ENCODE results near the gene TBC1D1. TPM values are rescaled to one million over a fixed set of nuclear protein-coding genes. Genes with fewer than 3 reads are reported as not detected.
"Not testable (repeated sequence)": the region's sequence is repeated elsewhere in the genome, so short reads cannot be mapped to it uniquely, and the experiment has no call there.

Gene TBC1D1
- total RNA-seq, 3 donors from 2014 or later (not counting 1 experiment from before 2014, with no cell fraction given): 59.2 to 78.6 (median 68.5) TPM

DNA sequence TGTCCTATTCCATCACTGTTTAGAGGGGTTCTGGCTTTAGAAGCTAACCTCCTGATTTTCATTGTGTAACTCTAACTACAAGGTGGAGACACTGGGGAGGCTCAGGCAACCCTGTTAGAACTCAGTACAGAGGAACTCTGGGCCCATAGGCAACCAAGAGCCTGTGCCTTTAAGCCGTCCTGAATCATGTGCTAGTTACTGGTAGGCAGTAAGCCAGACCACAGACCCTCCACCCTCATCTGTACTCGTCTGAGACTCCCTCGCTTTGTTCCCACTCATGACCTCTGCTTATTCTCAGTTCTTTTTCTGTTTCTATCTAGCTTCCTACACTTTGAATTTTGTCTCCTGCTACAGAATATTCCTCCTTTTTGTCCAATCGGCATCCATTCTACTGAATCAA, 31.4 kb downstream of the TBC1D1 start:
- Histone ChIP-seq H3K4me1 (ENCODE audit: control insufficient read depth, insufficient read depth, low read length) (peaks cover 8% of the 10 kb centered on the region), H3K9me3 (ENCODE audit: control insufficient read depth, insufficient read depth, low read length) (no peaks in the 10 kb centered on the region), H3K36me3 (ENCODE audit: control insufficient read depth, insufficient read depth, low read length) (no peaks in the 10 kb centered on the region), H3K27me3 (ENCODE audit: control insufficient read depth, insufficient read depth, low read length) (no peaks in the 10 kb centered on the region), H3K27ac (ENCODE audit: low read length) (no peak overlapping the region), H3K4me3 (ENCODE audit: low read length) (no peak overlapping the region)
- ATAC-seq (no peak), DNase-seq (no peak)
- Mint-ChIP-seq H3K4me1 (peaks cover 28 to 30% of the 10 kb centered on the region in 2 donors), H3K27ac (peak overlapping the region; percentile 7 to 65), H3K27me3 (ENCODE audit: low read depth in 2 of 2) (no peaks in the 10 kb centered on the region), H3K4me3 (no peak overlapping the region), H3K9me3 (no peaks in the 10 kb centered on the region), H3K36me3 (no peaks in the 10 kb centered on the region)
- 49% methylated on average over 4 of the region's 4 CpGs for WGBS (ENCODE audit: insufficient coverage)
- intact Hi-C loops (cut with micrococcal nuclease): no loop called here
- TF ChIP-seq, protein P1, sequence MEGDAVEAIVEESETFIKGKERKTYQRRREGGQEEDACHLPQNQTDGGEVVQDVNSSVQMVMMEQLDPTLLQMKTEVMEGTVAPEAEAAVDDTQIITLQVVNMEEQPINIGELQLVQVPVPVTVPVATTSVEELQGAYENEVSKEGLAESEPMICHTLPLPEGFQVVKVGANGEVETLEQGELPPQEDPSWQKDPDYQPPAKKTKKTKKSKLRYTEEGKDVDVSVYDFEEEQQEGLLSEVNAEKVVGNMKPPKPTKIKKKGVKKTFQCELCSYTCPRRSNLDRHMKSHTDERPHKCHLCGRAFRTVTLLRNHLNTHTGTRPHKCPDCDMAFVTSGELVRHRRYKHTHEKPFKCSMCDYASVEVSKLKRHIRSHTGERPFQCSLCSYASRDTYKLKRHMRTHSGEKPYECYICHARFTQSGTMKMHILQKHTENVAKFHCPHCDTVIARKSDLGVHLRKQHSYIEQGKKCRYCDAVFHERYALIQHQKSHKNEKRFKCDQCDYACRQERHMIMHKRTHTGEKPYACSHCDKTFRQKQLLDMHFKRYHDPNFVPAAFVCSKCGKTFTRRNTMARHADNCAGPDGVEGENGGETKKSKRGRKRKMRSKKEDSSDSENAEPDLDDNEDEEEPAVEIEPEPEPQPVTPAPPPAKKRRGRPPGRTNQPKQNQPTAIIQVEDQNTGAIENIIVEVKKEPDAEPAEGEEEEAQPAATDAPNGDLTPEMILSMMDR (IDR thresholded peaks at IDR 0.05): no peak

DNA sequence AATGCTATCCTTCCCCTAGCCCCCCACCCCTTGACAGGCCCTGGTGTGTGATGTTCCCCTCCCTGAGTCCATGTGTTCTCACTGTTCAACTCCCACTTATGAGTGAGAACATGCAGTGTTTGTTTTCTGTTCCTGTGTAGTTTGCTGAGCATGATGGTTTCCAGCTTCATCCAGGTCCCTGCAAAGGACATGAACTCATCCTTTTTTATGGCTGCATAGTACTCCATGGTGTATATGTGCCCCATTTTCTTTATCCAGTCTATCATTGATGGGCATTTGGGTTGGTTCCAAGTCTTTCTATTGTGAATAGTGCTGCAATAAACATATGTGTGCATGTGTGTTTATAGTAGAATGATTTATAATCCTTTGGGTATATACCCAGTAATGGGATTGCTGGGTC, 32.2 kb downstream of the TBC1D1 start:
- Mint-ChIP-seq H3K27ac (peak overlapping the region; percentile 23 to 65), H3K4me1 (peaks cover 28 to 31% of the 10 kb centered on the region in 2 donors)
- H3K9me3 ChIP-seq (ENCODE audit: control insufficient read depth, insufficient read depth, low read length); H3K36me3 Mint-ChIP-seq; H3K27ac ChIP-seq (ENCODE audit: low read length); DNase-seq; H3K27me3 Mint-ChIP-seq (ENCODE audit: low read depth in 2 of 2); H3K4me1 ChIP-seq (ENCODE audit: control insufficient read depth, insufficient read depth, low read length); H3K4me3 ChIP-seq (ENCODE audit: low read length); H3K36me3 ChIP-seq (ENCODE audit: control insufficient read depth, insufficient read depth, low read length); intact Hi-C loops (cut with micrococcal nuclease); ATAC-seq; H3K27me3 ChIP-seq (ENCODE audit: control insufficient read depth, insufficient read depth, low read length); H3K4me3 Mint-ChIP-seq; H3K9me3 Mint-ChIP-seq: not testable (repeated sequence)

DNA sequence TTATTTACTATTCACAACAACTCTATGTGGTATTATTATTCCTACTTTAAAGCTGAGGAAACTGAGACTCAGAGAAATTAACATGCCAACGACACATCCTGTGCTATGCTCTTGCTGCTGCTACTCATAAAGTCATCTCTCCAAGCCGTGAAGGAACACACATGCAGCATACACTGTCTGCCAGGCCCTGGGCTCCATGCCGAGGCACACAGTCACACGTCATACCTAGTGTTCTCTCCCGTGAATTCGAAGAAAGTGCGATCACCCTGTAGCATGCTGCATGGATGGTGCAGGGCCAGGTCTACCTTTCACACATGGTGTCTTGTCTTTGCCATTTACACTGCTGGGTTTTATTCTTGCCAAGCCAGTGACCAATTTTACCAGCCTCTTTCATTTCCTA, 34.1 kb downstream of the TBC1D1 start:
- H3K27ac Mint-ChIP-seq: no peak overlapping the region
- no peaks in the 10 kb centered on the region for H3K27me3 ChIP-seq (ENCODE audit: control insufficient read depth, insufficient read depth, low read length)
- H3K36me3 Mint-ChIP-seq: no peaks in the 10 kb centered on the region
- DNase-seq: no peak
- no peak overlapping the region for H3K4me3 Mint-ChIP-seq
- no peaks in the 10 kb centered on the region for H3K9me3 Mint-ChIP-seq
- ATAC-seq: no peak
- H3K27ac ChIP-seq (ENCODE audit: low read length): no peak overlapping the region
- peaks cover 12% of the 10 kb centered on the region for H3K4me1 ChIP-seq (ENCODE audit: control insufficient read depth, insufficient read depth, low read length)
- H3K9me3 ChIP-seq (ENCODE audit: control insufficient read depth, insufficient read depth, low read length): no peaks in the 10 kb centered on the region
- H3K4me3 ChIP-seq (ENCODE audit: low read length): no peak overlapping the region
- WGBS (ENCODE audit: insufficient coverage): 90% methylated on average over 7 of the region's 7 CpGs
- H3K27me3 Mint-ChIP-seq (ENCODE audit: low read depth in 2 of 2): no peaks in the 10 kb centered on the region
- intact Hi-C loops (cut with micrococcal nuclease): no loop called here
- H3K36me3 ChIP-seq (ENCODE audit: control insufficient read depth, insufficient read depth, low read length): no peaks in the 10 kb centered on the region
- TF ChIP-seq, protein P1 (IDR thresholded peaks at IDR 0.05): no peak
- peaks cover 44 to 48% of the 10 kb centered on the region in 2 donors for H3K4me1 Mint-ChIP-seq

DNA sequence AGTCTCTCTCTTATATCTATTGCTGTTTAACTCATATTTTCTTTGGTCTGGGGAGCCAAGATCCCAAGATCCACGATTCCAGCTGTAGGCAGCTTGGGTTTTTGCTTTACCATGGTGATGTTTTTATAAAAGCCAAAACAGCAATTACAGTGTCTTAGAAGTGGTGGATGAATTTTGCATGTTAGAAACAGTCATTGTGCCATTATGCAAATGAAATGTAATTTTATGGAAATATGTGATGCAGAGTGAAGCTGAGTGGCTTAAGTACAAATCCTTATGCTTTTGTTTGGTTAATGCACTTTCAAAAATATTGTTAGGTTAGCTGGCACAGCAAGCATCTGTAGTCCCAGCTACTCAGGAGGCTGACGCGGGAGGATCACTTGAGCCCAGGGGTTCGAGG, 36.5 kb downstream of the TBC1D1 start:
- DNase-seq: no peak
- no peak for ATAC-seq
- 95% methylated on average over 4 of the region's 4 CpGs for WGBS (ENCODE audit: insufficient coverage)
- Mint-ChIP-seq H3K27ac (no peak overlapping the region), H3K36me3 (no peaks in the 10 kb centered on the region), H3K9me3 (no peaks in the 10 kb centered on the region), H3K4me3 (no peak overlapping the region), H3K4me1 (peaks cover 30 to 31% of the 10 kb centered on the region in 2 donors), H3K27me3 (ENCODE audit: low read depth in 2 of 2) (no peaks in the 10 kb centered on the region)
- TF ChIP-seq, protein P1 (IDR thresholded peaks at IDR 0.05): no peak
- Histone ChIP-seq H3K4me1 (ENCODE audit: control insufficient read depth, insufficient read depth, low read length) (peaks cover 4% of the 10 kb centered on the region), H3K9me3 (ENCODE audit: control insufficient read depth, insufficient read depth, low read length) (no peaks in the 10 kb centered on the region), H3K4me3 (ENCODE audit: low read length) (no peak overlapping the region), H3K36me3 (ENCODE audit: control insufficient read depth, insufficient read depth, low read length) (no peaks in the 10 kb centered on the region), H3K27me3 (ENCODE audit: control insufficient read depth, insufficient read depth, low read length) (no peaks in the 10 kb centered on the region), H3K27ac (ENCODE audit: low read length) (no peak overlapping the region)
- intact Hi-C loops (cut with micrococcal nuclease): no loop called here
